ENCODE measurements around the gene RWDD3.

DNA sequence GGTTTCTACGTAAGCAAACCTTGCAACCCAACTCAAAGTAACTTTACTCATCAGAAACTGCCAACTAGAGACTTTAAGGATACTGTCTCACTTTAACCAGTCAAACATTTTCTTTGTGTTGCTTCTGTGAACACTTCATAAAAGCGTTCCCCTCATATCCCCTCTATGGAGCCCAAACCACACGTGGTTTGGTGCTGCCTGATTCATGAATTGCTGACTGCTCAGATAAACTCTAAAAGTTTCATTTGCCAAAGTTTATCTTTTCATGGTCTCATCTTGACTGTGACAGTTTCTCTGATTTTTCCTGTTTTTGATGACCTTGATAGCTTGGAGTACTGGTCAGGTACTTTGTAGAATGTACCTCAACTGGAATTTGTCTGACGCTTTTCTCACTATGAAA, 14.6 kb upstream of the RWDD3 start:
- TF ChIP-seq, protein P1, sequence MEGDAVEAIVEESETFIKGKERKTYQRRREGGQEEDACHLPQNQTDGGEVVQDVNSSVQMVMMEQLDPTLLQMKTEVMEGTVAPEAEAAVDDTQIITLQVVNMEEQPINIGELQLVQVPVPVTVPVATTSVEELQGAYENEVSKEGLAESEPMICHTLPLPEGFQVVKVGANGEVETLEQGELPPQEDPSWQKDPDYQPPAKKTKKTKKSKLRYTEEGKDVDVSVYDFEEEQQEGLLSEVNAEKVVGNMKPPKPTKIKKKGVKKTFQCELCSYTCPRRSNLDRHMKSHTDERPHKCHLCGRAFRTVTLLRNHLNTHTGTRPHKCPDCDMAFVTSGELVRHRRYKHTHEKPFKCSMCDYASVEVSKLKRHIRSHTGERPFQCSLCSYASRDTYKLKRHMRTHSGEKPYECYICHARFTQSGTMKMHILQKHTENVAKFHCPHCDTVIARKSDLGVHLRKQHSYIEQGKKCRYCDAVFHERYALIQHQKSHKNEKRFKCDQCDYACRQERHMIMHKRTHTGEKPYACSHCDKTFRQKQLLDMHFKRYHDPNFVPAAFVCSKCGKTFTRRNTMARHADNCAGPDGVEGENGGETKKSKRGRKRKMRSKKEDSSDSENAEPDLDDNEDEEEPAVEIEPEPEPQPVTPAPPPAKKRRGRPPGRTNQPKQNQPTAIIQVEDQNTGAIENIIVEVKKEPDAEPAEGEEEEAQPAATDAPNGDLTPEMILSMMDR (IDR thresholded peaks at IDR 0.05; ENCODE audit: low read depth, low read length): no peak
- TF ChIP-seq EZH2phosphoT487 (IDR thresholded peaks at IDR 0.05; ENCODE audit: low read depth): no peak

Measured in OCI-LY3 (cell line).